NCI-H187 treated with DMSO at 0.1 percent for 48 hours (cell line): Measurements from ENCODE around the gene C6orf47.

Experiments used
- DNase-seq: peaks from one replicate; lab custom pipeline; 2025; lab: John Stamatoyannopoulos, UW

C6orf47 gene

GRCh38 chr6:31636698-31637596 is 23.6 kb downstream of the C6orf47 start:
- no peak for DNase-seq

GRCh38 chr6:31634969-31635575 is 25.5 kb downstream of the C6orf47 start:
- DNase-seq, result no peak

GRCh38 chr6:31634131-31634530 is 26.4 kb downstream of the C6orf47 start:
- no peak for DNase-seq

GRCh38 chr6:31633447-31633846 is 27.1 kb downstream of the C6orf47 start:
- DNase-seq, result no peak

GRCh38 chr6:31632279-31632946 is 28.2 kb downstream of the C6orf47 start:
- no peak for DNase-seq

- no peak for DNase-seq
Measured at GRCh38 chr6:31631681-31632278, 28.8 kb downstream of the C6orf47 start.

- no peak for DNase-seq
Measured at GRCh38 chr6:31631209-31631608, 29.4 kb downstream of the C6orf47 start.

GRCh38 chr6:31630177-31630934 is 30.2 kb downstream of the C6orf47 start:
- DNase-seq, result no peak

- DNase-seq, result no peak
Measured at GRCh38 chr6:31629014-31629413, 31.6 kb downstream of the C6orf47 start.

- DNase-seq, result no peak
Measured at GRCh38 chr6:31627690-31628287, 32.8 kb downstream of the C6orf47 start.

GRCh38 chr6:31626952-31627351 is 33.6 kb downstream of the C6orf47 start:
- DNase-seq, result no peak

- no peak for DNase-seq
Measured at GRCh38 chr6:31624070-31624469, 36.5 kb downstream of the C6orf47 start.

GRCh38 chr6:31622684-31623091 is 37.9 kb downstream of the C6orf47 start:
- no peak for DNase-seq

- DNase-seq, result no peak
Measured at GRCh38 chr6:31621991-31622390, 38.6 kb downstream of the C6orf47 start.

GRCh38 chr6:31621320-31621939 is 39.1 kb downstream of the C6orf47 start:
- DNase-seq, result no peak

- peak; percentile 18 for DNase-seq
Measured at GRCh38 chr6:31620586-31621319, 39.8 kb downstream of the C6orf47 start, which contains the start of gene PRRC2A. Gene PRRC2A (plus strand): TSS chr6:31620715. CDS start chr6:31622790, 2,075 bp downstream.

- peak; percentile 89 for DNase-seq
Measured at GRCh38 chr6:31619805-31620585, 40.6 kb downstream of the C6orf47 start.

GRCh38 chr6:31617010-31617409 is 43.6 kb downstream of the C6orf47 start:
- DNase-seq, result no peak

- no peak for DNase-seq
Measured at GRCh38 chr6:31615748-31616147, 44.8 kb downstream of the C6orf47 start.
